ENCODE measurements around the gene PHF21B.
"Not testable (repeated sequence)": the region's sequence is repeated elsewhere in the genome, so short reads cannot be mapped to it uniquely, and the experiment has no call there.

The PHF21B gene

GRCh38 chr22:44914026-44914721, 95.6 kb downstream of the PHF21B start:
- DNase-seq: no peak

GRCh38 chr22:44913198-44913983, 96.4 kb downstream of the PHF21B start:
- no peak for DNase-seq

- DNase-seq: no peak
Measured at GRCh38 chr22:44909241-44909640, 100.6 kb downstream of the PHF21B start.

GRCh38 chr22:44907765-44908737, 101.8 kb downstream of the PHF21B start:
- DNase-seq: no peak

GRCh38 chr22:44906999-44907644, 102.7 kb downstream of the PHF21B start:
- DNase-seq: no peak

GRCh38 chr22:44906248-44906936, 103.4 kb downstream of the PHF21B start:
- no peak for DNase-seq

- DNase-seq: not testable (repeated sequence)
Measured at GRCh38 chr22:44904492-44905152, 105.2 kb downstream of the PHF21B start.

GRCh38 chr22:44903164-44903563, 106.6 kb downstream of the PHF21B start:
- DNase-seq: not testable (repeated sequence)

- DNase-seq: no peak
Measured at GRCh38 chr22:44901301-44901700, 108.5 kb downstream of the PHF21B start.

GRCh38 chr22:44898236-44898635, 111.6 kb downstream of the PHF21B start:
- DNase-seq: no peak

- no peak for DNase-seq
Measured at GRCh38 chr22:44895296-44896055, 114.3 kb downstream of the PHF21B start.

- DNase-seq: no peak
Measured at GRCh38 chr22:44894782-44895181, 115.0 kb downstream of the PHF21B start.

GRCh38 chr22:44894321-44894720, 115.5 kb downstream of the PHF21B start:
- no peak for DNase-seq

- no peak for DNase-seq
Measured at GRCh38 chr22:44893731-44894080, 116.1 kb downstream of the PHF21B start.

- DNase-seq: no peak
Measured at GRCh38 chr22:44892803-44893730, 116.7 kb downstream of the PHF21B start.

- no peak for DNase-seq
Measured at GRCh38 chr22:44892243-44892642, 117.6 kb downstream of the PHF21B start.

GRCh38 chr22:44891791-44892190, 118.0 kb downstream of the PHF21B start:
- DNase-seq: no peak

GRCh38 chr22:44891293-44891747, 118.5 kb downstream of the PHF21B start:
- no peak for DNase-seq
